DMS53 (cell line): ENCODE measurements around the gene CSMD2.

Experiments used
- DNase-seq: peaks from one replicate; lab custom pipeline; 2025; lab: John Stamatoyannopoulos, UW

CSMD2 gene

GRCh38 chr1:33743221-33743998, 421.6 kb downstream of the CSMD2 start:
- no peak for DNase-seq

GRCh38 chr1:33742663-33743062, 422.4 kb downstream of the CSMD2 start:
- DNase-seq: no peak

GRCh38 chr1:33741749-33742148, 423.3 kb downstream of the CSMD2 start:
- no peak for DNase-seq

GRCh38 chr1:33740040-33740744, 424.8 kb downstream of the CSMD2 start:
- DNase-seq: no peak

GRCh38 chr1:33738976-33739375, 426.1 kb downstream of the CSMD2 start:
- DNase-seq: no peak

- no peak for DNase-seq
These were observed 426.5 kb downstream of the CSMD2 start for GRCh38 chr1:33738536-33738935.

GRCh38 chr1:33736496-33736895, 428.5 kb downstream of the CSMD2 start:
- DNase-seq: no peak

- peak; percentile 54 for DNase-seq
These were observed 429.4 kb downstream of the CSMD2 start for GRCh38 chr1:33735624-33736023.

- DNase-seq: no peak
These were observed 437.7 kb downstream of the CSMD2 start for GRCh38 chr1:33727310-33727709.

- no peak for DNase-seq
These were observed 438.7 kb downstream of the CSMD2 start for GRCh38 chr1:33726274-33726804.

- no peak for DNase-seq
These were observed 439.4 kb downstream of the CSMD2 start for GRCh38 chr1:33725556-33726160.

GRCh38 chr1:33725037-33725436, 440.0 kb downstream of the CSMD2 start:
- no peak for DNase-seq

- DNase-seq: no peak
These were observed 440.7 kb downstream of the CSMD2 start for GRCh38 chr1:33724348-33724747.

- DNase-seq: no peak
These were observed 441.8 kb downstream of the CSMD2 start for GRCh38 chr1:33723251-33723650.

- no peak for DNase-seq
These were observed 443.7 kb downstream of the CSMD2 start for GRCh38 chr1:33721301-33721815.

- DNase-seq: no peak
These were observed 445.0 kb downstream of the CSMD2 start for GRCh38 chr1:33719771-33720670.

GRCh38 chr1:33719326-33719725, 445.7 kb downstream of the CSMD2 start:
- no peak for DNase-seq

- DNase-seq: no peak
These were observed 446.8 kb downstream of the CSMD2 start for GRCh38 chr1:33718186-33718585.

GRCh38 chr1:33716976-33717688, 447.9 kb downstream of the CSMD2 start:
- DNase-seq: no peak

GRCh38 chr1:33715195-33715811, 449.7 kb downstream of the CSMD2 start:
- DNase-seq: no peak
